ENCODE measurements around the gene THADA.

The THADA gene

DNA sequence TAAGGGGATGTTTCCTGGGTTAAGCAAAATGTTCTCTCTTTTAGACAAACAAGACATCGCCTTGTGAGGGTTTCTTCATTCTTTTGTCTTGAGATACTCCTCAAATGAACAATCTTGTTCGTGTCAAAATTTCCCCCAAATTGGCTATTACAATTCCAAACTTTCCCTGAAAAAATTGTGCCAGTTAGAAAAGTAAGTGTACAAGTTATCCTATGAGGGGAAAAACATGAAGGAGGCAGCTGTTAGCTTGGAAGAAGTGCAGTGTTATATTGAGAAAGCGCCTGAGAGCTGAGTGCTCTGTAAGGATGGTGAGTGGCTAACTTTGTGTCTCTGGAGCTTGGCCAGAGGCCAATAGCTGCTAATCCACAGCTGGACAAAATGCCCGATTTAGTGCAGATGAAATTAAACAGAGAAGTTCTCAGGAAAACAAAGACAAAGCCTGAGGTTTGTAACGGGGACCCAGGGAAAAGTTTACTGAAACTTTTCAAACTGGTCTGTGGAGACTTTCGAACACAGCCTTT, 27.2 kb upstream of the THADA start:
- Histone ChIP-seq H3K27ac (ENCODE audit: extremely low read depth, low read depth, low read length) (no peak overlapping the region), H3K36me3 (ENCODE audit: control insufficient read depth in 2 of 2, insufficient read depth in 1 of 2, low read length in 2 of 2) (no peaks in the 10 kb centered on the region), H3K9me3 (ENCODE audit: control insufficient read depth, insufficient read depth, low read depth, low read length) (no peaks in the 10 kb centered on the region), H3K4me1 (ENCODE audit: control insufficient read depth, insufficient read depth, low read length) (no peaks in the 10 kb centered on the region), H3K4me3 (ENCODE audit: low read depth, low read length) (no peak overlapping the region)
- no peak for TF ChIP-seq ZNF184 (tag by site-specific recombination; IDR thresholded peaks at IDR 0.05)
- peak; percentile 79 for TF ChIP-seq ZBTB17 (tag by site-specific recombination; IDR thresholded peaks at IDR 0.05)
- ChIA-PET CTCF (interaction anchor here (0.7 kb wide), 2 partner anchors 11 to 1122 kb away, joined by 3 to 4 read pairs; no protein-coding TSS in a partner anchor), POLR2A (interaction anchor here (0.6 kb wide), 1 partner anchor 14 kb away, joined by 3 read pairs; the partner anchor contains the start of gene PLEKHH2)

DNA sequence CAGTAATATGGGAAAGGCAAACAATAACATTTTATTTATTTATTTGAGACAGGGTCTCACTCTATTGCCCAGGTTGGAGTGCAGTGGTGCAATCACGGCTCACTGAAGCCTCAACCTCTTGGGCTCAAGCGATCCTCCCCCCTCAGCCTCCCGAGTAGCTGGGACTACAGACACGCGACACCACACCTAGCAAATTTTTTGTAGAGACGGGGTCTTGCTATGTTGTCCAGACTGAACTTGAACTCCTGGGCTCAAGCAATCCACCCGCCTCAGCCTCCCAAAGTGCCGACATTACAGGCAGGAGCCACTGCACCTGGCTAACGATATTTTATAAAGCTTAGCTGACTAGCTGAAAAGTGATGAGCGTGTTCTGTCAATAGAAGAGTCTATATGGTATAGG, 23.7 kb upstream of the THADA start:
- Histone ChIP-seq H3K27ac (ENCODE audit: extremely low read depth, low read depth, low read length) (no peak overlapping the region), H3K36me3 (ENCODE audit: control insufficient read depth in 2 of 2, insufficient read depth in 1 of 2, low read length in 2 of 2) (no peaks in the 10 kb centered on the region), H3K9me3 (ENCODE audit: control insufficient read depth, insufficient read depth, low read depth, low read length) (no peaks in the 10 kb centered on the region), H3K4me1 (ENCODE audit: control insufficient read depth, insufficient read depth, low read length) (no peaks in the 10 kb centered on the region), H3K4me3 (ENCODE audit: low read depth, low read length) (no peak overlapping the region)
- ChIA-PET POLR2A (no interaction called here), CTCF (interaction anchor here (0.6 to 2.0 kb wide), 3 partner anchors 11 to 1776 kb away, joined by 3 to 9 read pairs (median 3); no protein-coding TSS in a partner anchor)
- TF ChIP-seq SP7 (tag by site-specific recombination; IDR thresholded peaks at IDR 0.05) (no peak), ZNF121 (tag by site-specific recombination; IDR thresholded peaks at IDR 0.05) (peak; percentile 50; the same call in 1 of the 2 replicates)

GRCh38 chr2:43616967-43617680, 21.3 kb upstream of the THADA start:
- no peak overlapping the region for H3K27ac ChIP-seq (ENCODE audit: extremely low read depth, low read depth, low read length)
- H3K4me1 ChIP-seq (ENCODE audit: control insufficient read depth, insufficient read depth, low read length) = no peaks in the 10 kb centered on the region
- CTCF ChIA-PET = no interaction called here
- H3K36me3 ChIP-seq (ENCODE audit: control insufficient read depth in 2 of 2, insufficient read depth in 1 of 2, low read length in 2 of 2) = no peaks in the 10 kb centered on the region
- H3K9me3 ChIP-seq (ENCODE audit: control insufficient read depth, insufficient read depth, low read depth, low read length) = no peaks in the 10 kb centered on the region
- no peak overlapping the region for H3K4me3 ChIP-seq (ENCODE audit: low read depth, low read length)
- POLR2A ChIA-PET = no interaction called here
- TF ChIP-seq ZNF549 (tag by site-specific recombination; IDR thresholded peaks at IDR 0.05) = no peak
- no peak for TF ChIP-seq WT1 (tag by site-specific recombination; IDR thresholded peaks at IDR 0.05)
- no peak for TF ChIP-seq HOXD13 (CRISPR knock-in tag; IDR thresholded peaks at IDR 0.05; ENCODE audit: borderline replicate concordance)
- TF ChIP-seq ZBTB6 (tag by site-specific recombination; IDR thresholded peaks at IDR 0.05) = no peak
- no peak for TF ChIP-seq ZNF600 (tag by site-specific recombination; IDR thresholded peaks at IDR 0.05)
- no peak for TF ChIP-seq ZFP41 (tag by site-specific recombination; IDR thresholded peaks at IDR 0.05; ENCODE audit: borderline replicate concordance)
- TF ChIP-seq FEZF1 (tag by site-specific recombination; IDR thresholded peaks at IDR 0.05) = no peak
- no peak for TF ChIP-seq ZSCAN30 (tag by site-specific recombination; IDR thresholded peaks at IDR 0.05)
- TF ChIP-seq ZNF660 (tag by site-specific recombination; IDR thresholded peaks at IDR 0.05) = no peak
- no peak for TF ChIP-seq ZNF529 (tag by site-specific recombination; IDR thresholded peaks at IDR 0.05; ENCODE audit: insufficient replicate concordance)
- TF ChIP-seq ZNF423 (tag by site-specific recombination; IDR thresholded peaks at IDR 0.05) = no peak
- no peak for TF ChIP-seq ZFP69B (tag by site-specific recombination; IDR thresholded peaks at IDR 0.05)
- TF ChIP-seq ZNF558 (tag by site-specific recombination; IDR thresholded peaks at IDR 0.05) = no peak
- TF ChIP-seq SCRT2 (tag by site-specific recombination; IDR thresholded peaks at IDR 0.05) = no peak

- H3K4me3 ChIP-seq (ENCODE audit: low read depth, low read length) = no peak overlapping the region
Measured at GRCh38 chr2:43612944-43613343, 17.1 kb upstream of the THADA start.

More at GRCh38 chr2:43612944-43613343, 17.1 kb upstream of the THADA start:
- H3K27ac ChIP-seq (ENCODE audit: extremely low read depth, low read depth, low read length) = no peak overlapping the region
- no peaks in the 10 kb centered on the region for H3K36me3 ChIP-seq (ENCODE audit: control insufficient read depth in 2 of 2, insufficient read depth in 1 of 2, low read length in 2 of 2)
- ChIA-PET CTCF (interaction anchor here (1.2 to 1.7 kb wide), 5 partner anchors 13 to 265 kb away, joined by 3 to 5 read pairs (median 4); partner anchors contain the start of gene PLEKHH2), POLR2A (no interaction called here)
- TF ChIP-seq ZNF157 (tag by site-specific recombination; IDR thresholded peaks at IDR 0.05) (no peak), HOXD13 (CRISPR knock-in tag; IDR thresholded peaks at IDR 0.05; ENCODE audit: borderline replicate concordance) (no peak)
- no peaks in the 10 kb centered on the region for H3K9me3 ChIP-seq (ENCODE audit: control insufficient read depth, insufficient read depth, low read depth, low read length)
- no peaks in the 10 kb centered on the region for H3K4me1 ChIP-seq (ENCODE audit: control insufficient read depth, insufficient read depth, low read length)

Measured in HEK293 (cell line).